GM12878 (cell line): Measurements from ENCODE around the gene PABPN1. TPM values are rescaled to one million over a fixed set of nuclear protein-coding genes. Genes with fewer than 3 reads are reported as not detected.

Experiments
- ATAC-seq: fragments of 200-7000 bp; cut with Tn5 transposase; 3 replicates; pipeline ENCODE4 v1.9.1; 2020; ENCODE audit warnings: mild to moderate bottlenecking, moderate library complexity
- BruUV-seq: library from RNA; stranded (reverse); fragments of 400-500 nt; replicated peaks from 2 replicates; lab custom pipeline; 2021; lab: Mats Ljungman, UMichigan
- CTCF ChIA-PET: fragments of 300-600 bp; sonication (Branson Sonifier 250); formaldehyde crosslinking; extraction: SDS; loops from one replicate; lab custom pipeline; 2021; ENCODE audit warnings: inconsistent platforms; lab: Yijun Ruan, JAX
- POLR2A ChIA-PET: fragments of 350-600 bp; formaldehyde crosslinking; extraction: SDS; loops from one replicate; lab custom pipeline; 2021; ENCODE audit warnings: inconsistent platforms; lab: Charles Lee
- RAD21 ChIA-PET: fragments of 300-600 bp; sonication (Branson Sonifier 250); formaldehyde crosslinking; loops from one replicate; lab custom pipeline; 2023; ENCODE audit warnings: antibody characterized with exemption; ENCODE audit not compliant: unreplicated experiment; lab: Charles Lee
- SMC1A ChIA-PET: fragments of 300-600 bp; sonication (Branson Sonifier 250); formaldehyde crosslinking; loops from one replicate; lab custom pipeline; 2023; ENCODE audit not compliant: unreplicated experiment, uncharacterized antibody; lab: Charles Lee
- DNase-seq: peaks from one replicate; pipeline ENCODE4 v3.0.0-alpha.2; 2011; ENCODE audit warnings: low read depth, low spot score
- FAIRE-seq: peaks from 3 replicates; lab custom pipeline; 2011; peaks lifted over from hg19 to GRCh38; lab: Jason Lieb, UNC
- H2AFZ ChIP-seq: 2 replicates; pipeline ENCODE4 v1.6.0; 2011; ENCODE audit warnings: low read depth, low read length, control low read depth; ENCODE audit not compliant: control insufficient read depth
- H3K27ac ChIP-seq: 2 replicates; pipeline ENCODE4 v1.5.1; 2011; ENCODE audit warnings: control low read depth; ENCODE audit not compliant: control insufficient read depth, insufficient read depth
- H3K27me3 ChIP-seq, 2 experiments: replicated peaks in 1 of 2; 2 replicates each; pipeline versions ENCODE4 v1.6.0 to v1.6.1; 2011; ENCODE audit warnings: low read length in 1 of 2; ENCODE audit not compliant: control insufficient read depth in 2 of 2, insufficient read depth in 2 of 2
- H3K36me3 ChIP-seq, 2 experiments: 2 replicates each; pipeline ENCODE4 v1.5.1; 2011; ENCODE audit warnings: low read length in 1 of 2; ENCODE audit not compliant: control insufficient read depth in 2 of 2, insufficient read depth in 2 of 2
- H3K4me1 ChIP-seq: 2 replicates; pipeline ENCODE4 v1.6.1; 2011; ENCODE audit warnings: mild to moderate bottlenecking, low read length, moderate library complexity, mixed read lengths; ENCODE audit not compliant: control insufficient read depth, insufficient read depth
- H3K4me2 ChIP-seq: 2 replicates; pipeline ENCODE4 v1.6.0; 2011; ENCODE audit warnings: control low read depth; ENCODE audit not compliant: control insufficient read depth, insufficient read depth
- H3K4me3 ChIP-seq: fragments of 200-600 bp; sonication (generic); 2 replicates; pipeline ENCODE4 v1.5.1; 2016
- H3K79me2 ChIP-seq: 2 replicates; pipeline ENCODE4 v1.6.0; 2011; ENCODE audit warnings: low read length; ENCODE audit not compliant: control insufficient read depth, insufficient read depth
- H3K9ac ChIP-seq: 2 replicates; pipeline ENCODE4 v1.8.0; 2011; ENCODE audit warnings: low read length, control low read depth, mixed read lengths; ENCODE audit not compliant: control insufficient read depth, insufficient read depth
- H3K9me3 ChIP-seq: replicated peaks from 3 replicates; pipeline ENCODE4 v1.5.1; 2011; ENCODE audit warnings: mild to moderate bottlenecking, low read length; ENCODE audit not compliant: control insufficient read depth, insufficient read depth
- H4K20me1 ChIP-seq: 2 replicates; pipeline ENCODE4 v1.6.0; 2011; ENCODE audit not compliant: control insufficient read depth, insufficient read depth
- CBX5 ChIP-seq: sonication (generic); IDR thresholded peaks from 2 replicates; pipeline ENCODE4 v1.6.1; 2016; ENCODE audit warnings: low read depth, moderate library complexity, mild to moderate bottlenecking, inconsistent platforms
- WGBS: methylation state at CpG from one replicate; pipeline ENCODE4 v1.1.6; 2016; ENCODE audit warnings: low lambda C conversion rate; ENCODE audit not compliant: insufficient replicate concordance, insufficient coverage; ENCODE audit errors: missing lambda C conversion rate; 5-methylcytosine and 5-hydroxymethylcytosine counted together
- in situ Hi-C: fragments of 300-500 bp; cut with MboI; formaldehyde crosslinking; loops from 9 replicates; pipeline ENCODE4 v1.14.3; 2018; ENCODE audit warnings: mixed read lengths
- intact Hi-C: fragments of 100-400 bp; cut with micrococcal nuclease; formaldehyde crosslinking; loops from one replicate; pipeline ENCODE4 v1.14.2; 2022; ENCODE audit not compliant: unreplicated experiment
- polyA plus RNA-seq, 11 experiments: library from polyadenylated mRNA; depleted of rRNA in 4 of 11; unstranded in 6 of 11; stranded (reverse) in 5 of 11; fragments of >200 nt; fragmentation: Nextera tagmentation in 4 of 11; fragmentation: Illumina TruSeq in 1 of 11; extraction: Ambion mirVana in 4 of 11; extraction: Trizol in 1 of 11; gene quantifications; 1 replicate in 1 of 11; 2 replicates in 10 of 11; pipeline versions ENCODE4 v1.2.1 to v1.2.3, GENCODE V29; 2011 to 2016; ENCODE audit warnings: inconsistent platforms in 2 of 11, missing spikeins in 2 of 11, low read depth in 1 of 11
- total RNA-seq, 4 experiments: library from RNA; depleted of rRNA in 3 of 4; stranded (reverse); fragments of >200 nt in 3 of 4; fragmentation: Illumina TruSeq in 1 of 4; extraction: Trizol in 1 of 4; gene quantifications; 2 replicates each; pipeline versions ENCODE4 v1.2.1 to v1.2.3, GENCODE V29; 2013 to 2021
- TF ChIP-seq, protein P1 (sequence below): IDR thresholded peaks from 2 replicates; pipeline ENCODE4 v1.6.1; 2012; ENCODE audit warnings: low read length, inconsistent platforms

Gene PABPN1
- total and polyA plus RNA-seq, 10 of the 15 experiments (the other 5 are each of a cell fraction or from before 2014, with no cell fraction given): 31.3 to 248 (median 103) TPM

DNA sequence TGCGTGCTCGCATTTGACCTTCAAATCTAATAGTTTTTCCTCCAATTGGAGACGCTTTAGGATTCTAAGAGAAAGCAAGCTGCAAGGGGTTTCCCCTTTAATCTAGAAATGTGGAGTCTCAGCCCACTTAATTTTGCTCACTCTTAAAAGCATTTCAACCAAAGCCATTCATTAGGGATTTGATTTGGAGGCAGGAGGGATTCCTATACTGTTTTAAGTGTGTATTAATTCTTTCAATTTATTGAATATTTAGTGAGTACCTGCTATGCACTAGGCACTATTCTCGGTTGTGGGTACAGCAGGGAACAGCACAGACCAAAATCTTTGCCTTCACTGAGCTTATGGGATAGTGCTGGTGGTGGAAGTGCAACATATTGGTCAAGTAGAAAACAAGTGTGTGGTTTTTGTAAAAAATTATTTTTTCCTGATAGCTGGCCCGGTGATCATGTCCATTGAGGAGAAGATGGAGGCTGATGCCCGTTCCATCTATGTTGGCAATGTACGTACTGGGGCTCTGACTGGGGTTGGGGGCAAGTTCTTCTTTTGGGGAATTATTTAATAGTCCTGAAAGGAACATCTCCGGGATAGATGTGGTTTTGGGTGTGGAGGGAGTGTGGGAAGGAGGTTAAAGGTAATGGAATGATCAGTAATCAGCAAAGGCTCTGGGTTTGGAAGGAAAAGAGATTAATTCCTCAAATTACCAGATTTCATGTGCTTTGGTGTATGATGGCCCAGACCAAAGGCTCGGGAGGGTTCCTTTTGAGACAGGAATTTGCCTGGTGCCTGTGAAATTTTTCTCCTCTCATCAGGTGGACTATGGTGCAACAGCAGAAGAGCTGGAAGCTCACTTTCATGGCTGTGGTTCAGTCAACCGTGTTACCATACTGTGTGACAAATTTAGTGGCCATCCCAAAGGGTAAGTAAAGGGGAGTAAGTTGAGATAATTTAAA lies 1.6 kb downstream of the PABPN1 start:
- 22% methylated on average over 10 of the region's 10 CpGs for WGBS
- Histone ChIP-seq H2AFZ (no peak overlapping the region), H4K20me1 (no peaks in the 10 kb centered on the region; the same call in 1 of the 2 replicates), H3K9ac (peak overlapping the region; percentile 97), H3K4me2 (peak overlapping the region; percentile 92), H3K4me3 (peak overlapping the region; percentile 99), H3K27ac (peak overlapping the region; percentile 87), H3K4me1 (peaks cover 13% of the 10 kb centered on the region), H3K27me3 (no peaks in the 10 kb centered on the region), H3K79me2 (peaks cover 23% of the 10 kb centered on the region), H3K9me3 (no peaks in the 10 kb centered on the region), H3K36me3 (peaks cover 10 to 18% of the 10 kb centered on the region in 2 experiments)
- CTCF ChIA-PET: interaction anchor here (1.1 to 7.2 kb wide), 16 partner anchors 16 to 254 kb away, joined by 3 to 77 read pairs (median 8); partner anchors contain the start of genes ACIN1, BCL2L2, C14orf119 and HOMEZ
- FAIRE-seq (peak; percentile 68), DNase-seq (no peak), ATAC-seq (no peak)
- in situ Hi-C loops: loop anchor here (5.0 to 25.0 kb wide), 2 partner anchors 234 to 789 kb away; partner anchors contain the start of genes DCAF11, NRL and THTPA
- TSS peak; percentile 61 for BruUV-seq
- POLR2A ChIA-PET: interaction anchor here (0.5 to 6.3 kb wide), 10 partner anchors 13 to 317 kb away, joined by 3 to 98 read pairs (median 8); partner anchors contain the start of genes BCL2L2, HOMEZ, PPP1R3E and ZFHX2
- SMC1A ChIA-PET: interaction anchor here (1.0 to 4.5 kb wide), 10 partner anchors 16 to 235 kb away, joined by 3 to 48 read pairs (median 6); partner anchors contain the start of genes BCL2L2, HOMEZ and PPP1R3E
- RAD21 ChIA-PET: interaction anchor here (1.0 to 4.1 kb wide), 8 partner anchors 19 to 228 kb away, joined by 3 to 103 read pairs (median 6); partner anchors contain the start of genes ACIN1, BCL2L2, C14orf119 and HOMEZ
- intact Hi-C loops: loop anchor here (5.0 kb wide), 2 partner anchors 144 to 234 kb away; partner anchors contain the start of genes NGDN and THTPA
- TF ChIP-seq CBX5: no peak
- TF ChIP-seq, protein P1, sequence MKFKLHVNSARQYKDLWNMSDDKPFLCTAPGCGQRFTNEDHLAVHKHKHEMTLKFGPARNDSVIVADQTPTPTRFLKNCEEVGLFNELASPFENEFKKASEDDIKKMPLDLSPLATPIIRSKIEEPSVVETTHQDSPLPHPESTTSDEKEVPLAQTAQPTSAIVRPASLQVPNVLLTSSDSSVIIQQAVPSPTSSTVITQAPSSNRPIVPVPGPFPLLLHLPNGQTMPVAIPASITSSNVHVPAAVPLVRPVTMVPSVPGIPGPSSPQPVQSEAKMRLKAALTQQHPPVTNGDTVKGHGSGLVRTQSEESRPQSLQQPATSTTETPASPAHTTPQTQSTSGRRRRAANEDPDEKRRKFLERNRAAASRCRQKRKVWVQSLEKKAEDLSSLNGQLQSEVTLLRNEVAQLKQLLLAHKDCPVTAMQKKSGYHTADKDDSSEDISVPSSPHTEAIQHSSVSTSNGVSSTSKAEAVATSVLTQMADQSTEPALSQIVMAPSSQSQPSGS: 0 out of 2 replicates have a peak, but pooled peaks have one; percentile 7
